Stimulated activated CD4-positive, alpha-beta T cell treated with anti-CD3 and anti-CD28 coated beads, Interleukin-2, amount 100 ng/mL, for 24 hours (primary cell): ENCODE measurements around the gene UBE2L6.

Source experiments
- DNase-seq, 2 donors: peaks; one replicate each; pipeline ENCODE4 v3.0.0-alpha.2; 2020

The UBE2L6 gene

GRCh38 chr11:57527056-57527631 is 40.3 kb downstream of the UBE2L6 start:
- peak; percentile 80 to 83 for DNase-seq

GRCh38 chr11:57523419-57523818 is 44.1 kb downstream of the UBE2L6 start:
- no peak for DNase-seq

GRCh38 chr11:57521116-57521515 is 46.4 kb downstream of the UBE2L6 start:
- DNase-seq = no peak

GRCh38 chr11:57516061-57516443 is 51.4 kb downstream of the UBE2L6 start:
- no peak for DNase-seq

GRCh38 chr11:57515332-57516060 is 52.0 kb downstream of the UBE2L6 start, which contains the start of gene SLC43A1:
TSS of gene SLC43A1 (minus strand) at chr11:57515702. CDS start at chr11:57514111, 1,591 bp downstream.
- peak; percentile 53 to 66 for DNase-seq

- DNase-seq = peak; percentile 55 to 69
Measured at GRCh38 chr11:57514538-57515331, 52.7 kb downstream of the UBE2L6 start.

GRCh38 chr11:57513911-57514537 is 53.4 kb downstream of the UBE2L6 start:
- peak; percentile 44 to 56 for DNase-seq

- DNase-seq = no peak
Measured at GRCh38 chr11:57513452-57513795, 54.0 kb downstream of the UBE2L6 start.

GRCh38 chr11:57512646-57513451 is 54.6 kb downstream of the UBE2L6 start:
- DNase-seq = no peak

GRCh38 chr11:57511741-57512430 is 55.6 kb downstream of the UBE2L6 start:
- no peak for DNase-seq

GRCh38 chr11:57508341-57509170 is 58.9 kb downstream of the UBE2L6 start:
- no peak for DNase-seq

- no peak for DNase-seq
Measured at GRCh38 chr11:57506522-57506921, 61.0 kb downstream of the UBE2L6 start.

GRCh38 chr11:57504511-57504910 is 63.0 kb downstream of the UBE2L6 start:
- DNase-seq = no peak

GRCh38 chr11:57502870-57503269 is 64.6 kb downstream of the UBE2L6 start:
- no peak for DNase-seq

GRCh38 chr11:57502376-57502775 is 65.1 kb downstream of the UBE2L6 start:
- no peak for DNase-seq

- no peak for DNase-seq
Measured at GRCh38 chr11:57501953-57502352, 65.5 kb downstream of the UBE2L6 start.
